Left lung (tissue), 10 donors: Measurements from ENCODE around the gene FAM193B. TPM values are rescaled to one million over a fixed set of nuclear protein-coding genes. Genes with fewer than 3 reads are reported as not detected.
A peak's percentile ranks its signal among the peaks of the same experiment; 100 is the strongest.

ENCODE experiments used
- ATAC-seq: fragments of 200-7000 bp; cut with Tn5 transposase; one replicate; pipeline ENCODE4 v1.9.1; 2020; ENCODE audit warnings: moderate library complexity
- DNase-seq, 4 donors: peaks; one replicate each; pipeline ENCODE4 v3.0.0-alpha.2; 2013 to 2020
- H3K27ac ChIP-seq, 2 donors: fragments of 200-600 bp; sonication (generic) in 1 of 2; one replicate each; pipeline versions ENCODE4 v1.5.0 to v1.8.0; 2020 to 2021
- H3K27me3 ChIP-seq, 2 donors: fragments of 200-600 bp; sonication (generic) in 1 of 2; one replicate each; pipeline versions ENCODE4 v1.5.0 to v1.8.0; 2020 to 2021
- H3K36me3 ChIP-seq, 2 donors: fragments of 200-600 bp; sonication (generic) in 1 of 2; one replicate each; pipeline versions ENCODE4 v1.5.0 to v1.8.0; 2020 to 2021
- H3K4me1 ChIP-seq, 2 donors: fragments of 200-600 bp; one replicate each; pipeline ENCODE4 v1.8.0; 2021
- H3K4me3 ChIP-seq, 2 donors: fragments of 200-600 bp; sonication (generic) in 1 of 2; one replicate each; pipeline versions ENCODE4 v1.5.0 to v1.8.0; 2020 to 2021; ENCODE audit warnings: mild to moderate bottlenecking in 1 of 2
- H3K9me3 ChIP-seq, 2 donors: fragments of 200-600 bp; sonication (generic) in 1 of 2; one replicate each; pipeline versions ENCODE4 v1.5.0 to v1.8.0; 2020 to 2021
- intact Hi-C, 2 donors: fragments of 100-400 bp; cut with DNase I; formaldehyde crosslinking; loops; one replicate each; pipeline versions ENCODE4 v1.11.2 to v1.14.2; 2022
- polyA plus RNA-seq, 6 donors: library from polyadenylated mRNA; unstranded; fragments of 120-200 nt; gene quantifications; one replicate each; pipeline ENCODE4 v1.2.1, GENCODE V29; 2013; ENCODE audit not compliant: insufficient read length in 6 of 6
- total RNA-seq, 2 donors: library from RNA; stranded (reverse); fragmentation: NEBNext Ultra II Directional; extraction: Animal tissue kit (Norgen Biotek cat#: 25700); gene quantifications; one replicate each; pipeline ENCODE4 v1.2.1, GENCODE V29; 2021
- TF ChIP-seq, protein P1 (sequence below), 2 donors: fragments of 200-600 bp; sonication (generic) in 1 of 2; IDR thresholded peaks; one replicate each; pipeline versions ENCODE4 v1.5.0 to v1.8.0; 2021; ENCODE audit warnings: antibody characterized with exemption in 2 of 2
- donor health status: DM: no; HTN: yes; CAD: no.
- donor health status: DM: no; HTN: no; CAD: no.

The FAM193B gene
- total and polyA plus RNA-seq, 8 donors: 64.3 to 112 (median 91.9) TPM

GRCh38 chr5:177515580-177515979 is 38.8 kb downstream of the FAM193B start:
- ATAC-seq: no peak
- intact Hi-C loops: no loop called here
- Histone ChIP-seq H3K4me3 (peak overlapping the region in 1 of 2 donors; percentile 98), H3K27me3 (no peaks in the 10 kb centered on the region), H3K27ac (no peak overlapping the region), H3K4me1 (peaks cover 9 to 44% of the 10 kb centered on the region in 2 donors), H3K36me3 (peaks cover 0 to 67% of the 10 kb centered on the region in 2 donors), H3K9me3 (no peaks in the 10 kb centered on the region)
- no peak for DNase-seq
- TF ChIP-seq, protein P1, sequence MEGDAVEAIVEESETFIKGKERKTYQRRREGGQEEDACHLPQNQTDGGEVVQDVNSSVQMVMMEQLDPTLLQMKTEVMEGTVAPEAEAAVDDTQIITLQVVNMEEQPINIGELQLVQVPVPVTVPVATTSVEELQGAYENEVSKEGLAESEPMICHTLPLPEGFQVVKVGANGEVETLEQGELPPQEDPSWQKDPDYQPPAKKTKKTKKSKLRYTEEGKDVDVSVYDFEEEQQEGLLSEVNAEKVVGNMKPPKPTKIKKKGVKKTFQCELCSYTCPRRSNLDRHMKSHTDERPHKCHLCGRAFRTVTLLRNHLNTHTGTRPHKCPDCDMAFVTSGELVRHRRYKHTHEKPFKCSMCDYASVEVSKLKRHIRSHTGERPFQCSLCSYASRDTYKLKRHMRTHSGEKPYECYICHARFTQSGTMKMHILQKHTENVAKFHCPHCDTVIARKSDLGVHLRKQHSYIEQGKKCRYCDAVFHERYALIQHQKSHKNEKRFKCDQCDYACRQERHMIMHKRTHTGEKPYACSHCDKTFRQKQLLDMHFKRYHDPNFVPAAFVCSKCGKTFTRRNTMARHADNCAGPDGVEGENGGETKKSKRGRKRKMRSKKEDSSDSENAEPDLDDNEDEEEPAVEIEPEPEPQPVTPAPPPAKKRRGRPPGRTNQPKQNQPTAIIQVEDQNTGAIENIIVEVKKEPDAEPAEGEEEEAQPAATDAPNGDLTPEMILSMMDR (IDR thresholded peaks at IDR 0.05): no peak

DNA sequence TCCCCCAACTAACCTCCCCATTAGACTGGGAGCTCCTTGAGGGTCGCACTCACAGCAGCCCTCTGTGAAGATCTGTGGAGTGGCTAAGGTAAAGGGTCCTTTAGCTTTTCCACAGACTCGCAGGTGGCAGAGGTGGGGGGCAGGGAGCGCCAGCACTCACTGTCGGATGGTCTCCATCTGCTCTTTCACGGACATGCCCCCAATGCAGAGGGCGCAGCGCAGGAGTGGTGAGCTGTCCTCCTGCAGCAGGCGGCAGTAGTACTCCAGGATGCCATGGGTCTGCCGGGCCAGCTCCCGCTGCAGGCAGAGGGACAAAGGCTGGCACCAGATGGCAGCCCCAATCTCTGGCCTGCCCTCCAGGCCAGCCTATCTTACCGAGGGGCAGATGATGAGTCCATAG is 39.8 kb downstream of the FAM193B start:
- no peak overlapping the region for H3K27ac ChIP-seq
- no peak for DNase-seq
- H3K36me3 ChIP-seq: peaks cover 0 to 65% of the 10 kb centered on the region in 2 donors
- TF ChIP-seq, protein P1 (IDR thresholded peaks at IDR 0.05): no peak
- H3K9me3 ChIP-seq: no peaks in the 10 kb centered on the region
- no peak for ATAC-seq
- H3K4me1 ChIP-seq: peaks cover 9 to 51% of the 10 kb centered on the region in 2 donors
- H3K4me3 ChIP-seq: no peak overlapping the region
- intact Hi-C loops: no loop called here
- no peaks in the 10 kb centered on the region for H3K27me3 ChIP-seq

GRCh38 chr5:177513500-177513899 is 40.9 kb downstream of the FAM193B start:
- DNase-seq (no peak), ATAC-seq (no peak)
- Histone ChIP-seq H3K4me1 (peaks cover 9 to 51% of the 10 kb centered on the region in 2 donors), H3K36me3 (peaks cover 0 to 60% of the 10 kb centered on the region in 2 donors), H3K9me3 (no peaks in the 10 kb centered on the region), H3K27ac (no peak overlapping the region), H3K27me3 (no peaks in the 10 kb centered on the region), H3K4me3 (no peak overlapping the region)
- TF ChIP-seq, protein P1 (IDR thresholded peaks at IDR 0.05): no peak
- intact Hi-C loops: no loop called here

DNA sequence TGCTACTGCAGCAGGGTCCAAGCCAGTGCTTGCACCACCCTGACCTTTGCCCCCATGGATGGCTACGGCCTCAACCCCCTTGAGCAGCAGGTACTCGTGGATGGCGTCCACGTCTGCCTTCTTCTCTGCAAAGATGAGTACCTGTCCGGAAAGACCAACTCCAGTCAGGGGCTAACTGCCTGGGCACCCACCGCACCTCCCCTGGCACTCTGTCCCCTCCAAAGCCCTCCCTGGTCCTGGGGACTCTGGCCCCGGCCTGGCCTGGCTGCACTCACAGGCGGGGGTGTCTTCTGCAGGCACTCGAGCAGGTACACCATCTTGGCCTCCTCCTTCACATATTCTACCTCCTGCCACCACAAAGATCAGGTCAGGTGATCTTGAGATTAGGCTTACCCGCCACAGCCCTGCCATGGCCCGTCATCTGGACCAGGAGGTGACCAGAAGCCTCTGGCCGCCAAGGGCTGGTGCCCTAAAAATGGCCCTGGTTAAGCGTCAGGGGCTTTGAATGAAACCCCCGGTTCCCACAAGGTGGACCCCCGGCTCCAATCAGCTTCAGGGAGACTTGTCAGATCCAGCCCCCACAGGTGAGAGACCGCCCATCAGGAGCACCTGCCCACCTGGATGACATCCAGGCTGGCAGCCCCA is 41.5 kb downstream of the FAM193B start:
- DNase-seq: no peak
- H3K27ac ChIP-seq: no peak overlapping the region
- H3K36me3 ChIP-seq: peaks cover 0 to 63% of the 10 kb centered on the region in 2 donors
- H3K4me1 ChIP-seq: peaks cover 9 to 51% of the 10 kb centered on the region in 2 donors
- intact Hi-C loops: no loop called here
- TF ChIP-seq, protein P1 (IDR thresholded peaks at IDR 0.05): no peak
- H3K9me3 ChIP-seq: no peaks in the 10 kb centered on the region
- no peaks in the 10 kb centered on the region for H3K27me3 ChIP-seq
- no peak overlapping the region for H3K4me3 ChIP-seq
- no peak for ATAC-seq

- Histone ChIP-seq H3K27me3 (no peaks in the 10 kb centered on the region), H3K4me1 (peaks cover 9 to 51% of the 10 kb centered on the region in 2 donors), H3K36me3 (peaks cover 0 to 71% of the 10 kb centered on the region in 2 donors), H3K9me3 (no peaks in the 10 kb centered on the region), H3K27ac (peak overlapping the region in 1 of 2 donors; percentile 98), H3K4me3 (no peak overlapping the region)
- intact Hi-C loops: no loop called here
- DNase-seq (peak in 1 of 4 donors; percentile 74), ATAC-seq (no peak)
- TF ChIP-seq, protein P1 (IDR thresholded peaks at IDR 0.05): no peak
Observed at GRCh38 chr5:177511796-177512675, 42.3 kb downstream of the FAM193B start.
